ENCODE measurements around the gene DNAJB6. TPM values are rescaled to one million over a fixed set of nuclear protein-coding genes. Genes with fewer than 3 reads are reported as not detected.
"Not testable (repeated sequence)": the region's sequence is repeated elsewhere in the genome, so short reads cannot be mapped to it uniquely, and the experiment has no call there.

DNAJB6 gene
- polyA plus RNA-seq, 6 donors from 2014 or later: 86.9 to 124 (median 107) TPM

- no peaks in the 10 kb centered on the region for H3K27me3 Mint-ChIP-seq
- H3K9me3 Mint-ChIP-seq: no peaks in the 10 kb centered on the region
Measured at GRCh38 chr7:157306846-157307838, 29.7 kb upstream of the DNAJB6 start.

GRCh38 chr7:157309988-157310668 lies 26.7 kb upstream of the DNAJB6 start:
- no peak for ATAC-seq (ENCODE audit: low read depth in 2 of 2)
- Mint-ChIP-seq H3K27ac (no peak overlapping the region), H3K4me3 (no peak overlapping the region), H3K4me1 (peaks cover 0 to 4% (median 4%) of the 10 kb centered on the region in 3 donors), H3K36me3 (no peaks in the 10 kb centered on the region), H3K9me3 (no peaks in the 10 kb centered on the region), H3K27me3 (no peaks in the 10 kb centered on the region)
- no peak for DNase-seq

More at GRCh38 chr7:157306846-157307838, 29.7 kb upstream of the DNAJB6 start:
- ATAC-seq (ENCODE audit: low read depth in 2 of 2): no peak
- Mint-ChIP-seq H3K4me3 (no peak overlapping the region), H3K36me3 (no peaks in the 10 kb centered on the region), H3K27ac (no peak overlapping the region), H3K4me1 (peaks cover 11 to 13% (median 12%) of the 10 kb centered on the region in 3 donors)
- DNase-seq: no peak

- Mint-ChIP-seq H3K9me3 (no peaks in the 10 kb centered on the region), H3K27me3 (no peaks in the 10 kb centered on the region), H3K4me3 (no peak overlapping the region), H3K4me1 (peaks cover 0 to 4% (median 0%) of the 10 kb centered on the region in 3 donors), H3K27ac (peak overlapping the region in 2 of 6 donors; percentile 31 to 33), H3K36me3 (no peaks in the 10 kb centered on the region)
- ATAC-seq (ENCODE audit: low read depth in 2 of 2) (no peak), DNase-seq (no peak)
Measured at GRCh38 chr7:157310676-157311185, 26.1 kb upstream of the DNAJB6 start.

GRCh38 chr7:157312941-157313340 lies 23.9 kb upstream of the DNAJB6 start:
- H3K4me3 Mint-ChIP-seq: no peak overlapping the region
- H3K27me3 Mint-ChIP-seq: no peaks in the 10 kb centered on the region
- ATAC-seq (ENCODE audit: low read depth in 2 of 2) (no peak), DNase-seq (no peak)
- no peaks in the 10 kb centered on the region for H3K9me3 Mint-ChIP-seq
- no peaks in the 10 kb centered on the region for H3K4me1 Mint-ChIP-seq
- H3K36me3 Mint-ChIP-seq: no peaks in the 10 kb centered on the region
- no peak overlapping the region for H3K27ac Mint-ChIP-seq

GRCh38 chr7:157313645-157314044 lies 23.2 kb upstream of the DNAJB6 start:
- Mint-ChIP-seq H3K9me3 (no peaks in the 10 kb centered on the region), H3K4me1 (peaks cover 0 to 5% (median 0%) of the 10 kb centered on the region in 3 donors), H3K27ac (no peak overlapping the region), H3K27me3 (no peaks in the 10 kb centered on the region), H3K4me3 (no peak overlapping the region), H3K36me3 (no peaks in the 10 kb centered on the region)
- ATAC-seq (ENCODE audit: low read depth in 2 of 2) (no peak), DNase-seq (no peak)

GRCh38 chr7:157318015-157318706 lies 18.6 kb upstream of the DNAJB6 start:
- Mint-ChIP-seq H3K4me3 (no peak overlapping the region), H3K27me3 (no peaks in the 10 kb centered on the region), H3K4me1 (peaks cover 0 to 5% (median 4%) of the 10 kb centered on the region in 3 donors), H3K36me3 (no peaks in the 10 kb centered on the region), H3K27ac (peak overlapping the region in 1 of 6 donors; percentile 53), H3K9me3 (no peaks in the 10 kb centered on the region)
- DNase-seq: no peak
- ATAC-seq (ENCODE audit: low read depth in 2 of 2): no peak

GRCh38 chr7:157320608-157320980 lies 16.2 kb upstream of the DNAJB6 start:
- Mint-ChIP-seq H3K4me1 (peaks cover 0 to 5% (median 4%) of the 10 kb centered on the region in 3 donors), H3K9me3 (no peaks in the 10 kb centered on the region), H3K27me3 (peaks cover 0 to 4% (median 4%) of the 10 kb centered on the region in 3 donors), H3K36me3 (no peaks in the 10 kb centered on the region), H3K27ac (no peak overlapping the region), H3K4me3 (no peak overlapping the region)
- no peak for ATAC-seq (ENCODE audit: low read depth in 2 of 2)
- no peak for DNase-seq

GRCh38 chr7:157323401-157323800 lies 13.4 kb upstream of the DNAJB6 start:
- H3K36me3 Mint-ChIP-seq: no peaks in the 10 kb centered on the region
- H3K9me3 Mint-ChIP-seq: no peaks in the 10 kb centered on the region
- no peak overlapping the region for H3K4me3 Mint-ChIP-seq
- no peak for ATAC-seq (ENCODE audit: low read depth in 2 of 2)
- H3K27me3 Mint-ChIP-seq: peaks cover 0 to 6% (median 5%) of the 10 kb centered on the region in 3 donors
- H3K27ac Mint-ChIP-seq: peak overlapping the region in 1 of 6 donors; percentile 66
- peaks cover 0 to 4% (median 3%) of the 10 kb centered on the region in 3 donors for H3K4me1 Mint-ChIP-seq
- no peak for DNase-seq

GRCh38 chr7:157329447-157329846 lies 7.4 kb upstream of the DNAJB6 start:
- no peak overlapping the region for H3K4me3 Mint-ChIP-seq
- no peak overlapping the region for H3K27ac Mint-ChIP-seq
- ATAC-seq (ENCODE audit: low read depth in 2 of 2) (no peak), DNase-seq (no peak)
- peaks cover 4 to 11% (median 8%) of the 10 kb centered on the region in 3 donors for H3K4me1 Mint-ChIP-seq
- H3K36me3 Mint-ChIP-seq: no peaks in the 10 kb centered on the region
- no peaks in the 10 kb centered on the region for H3K9me3 Mint-ChIP-seq
- peaks cover 0 to 6% (median 5%) of the 10 kb centered on the region in 3 donors for H3K27me3 Mint-ChIP-seq

- DNase-seq; ATAC-seq (ENCODE audit: low read depth in 2 of 2); H3K36me3 Mint-ChIP-seq; H3K27ac Mint-ChIP-seq; H3K9me3 Mint-ChIP-seq; H3K27me3 Mint-ChIP-seq; H3K4me3 Mint-ChIP-seq: not testable (repeated sequence)
- peaks cover 10 to 21% (median 19%) of the 10 kb centered on the region in 3 donors for H3K4me1 Mint-ChIP-seq
Measured at GRCh38 chr7:157330567-157330966, 6.2 kb upstream of the DNAJB6 start.

GRCh38 chr7:157331049-157331448 lies 5.8 kb upstream of the DNAJB6 start:
- not testable (repeated sequence) for H3K4me3 Mint-ChIP-seq; ATAC-seq (ENCODE audit: low read depth in 2 of 2); H3K36me3 Mint-ChIP-seq; H3K27ac Mint-ChIP-seq; H3K27me3 Mint-ChIP-seq; H3K9me3 Mint-ChIP-seq; DNase-seq
- H3K4me1 Mint-ChIP-seq: peaks cover 10 to 26% (median 24%) of the 10 kb centered on the region in 3 donors

- peak overlapping the region in 2 of 6 donors; percentile 18 to 98 for H3K27ac Mint-ChIP-seq
- peak overlapping the region; percentile 90 to 99 (median 98) for H3K4me3 Mint-ChIP-seq
- no peak for ATAC-seq (ENCODE audit: low read depth in 2 of 2)
- no peak for DNase-seq
- peaks cover 0 to 3% of the 10 kb centered on the region in 2 donors for H3K36me3 Mint-ChIP-seq
- H3K9me3 Mint-ChIP-seq: no peaks in the 10 kb centered on the region
- no peaks in the 10 kb centered on the region for H3K27me3 Mint-ChIP-seq
- H3K4me1 Mint-ChIP-seq: peaks cover 30 to 55% (median 53%) of the 10 kb centered on the region in 3 donors
Measured at GRCh38 chr7:157335236-157335635, 1.6 kb upstream of the DNAJB6 start.

GRCh38 chr7:157335991-157336382 lies 817 bp upstream of the DNAJB6 start:
- Mint-ChIP-seq H3K27me3 (no peaks in the 10 kb centered on the region), H3K4me1 (peaks cover 32 to 63% (median 60%) of the 10 kb centered on the region in 3 donors), H3K36me3 (peaks cover 0 to 5% of the 10 kb centered on the region in 2 donors), H3K4me3 (peak overlapping the region; percentile 90 to 99 (median 98)), H3K9me3 (no peaks in the 10 kb centered on the region), H3K27ac (peak overlapping the region in 5 of 6 donors; percentile 83 to 99 (median 98))
- no peak for ATAC-seq (ENCODE audit: low read depth in 2 of 2)
- DNase-seq: no peak
